Measurements from ENCODE around the gene ZNF750. TPM values are rescaled to one million over a fixed set of nuclear protein-coding genes. Genes with fewer than 3 reads are reported as not detected.

The ZNF750 gene
- total RNA-seq, 1 donor from 2014 or later = 0.34 TPM

DNA sequence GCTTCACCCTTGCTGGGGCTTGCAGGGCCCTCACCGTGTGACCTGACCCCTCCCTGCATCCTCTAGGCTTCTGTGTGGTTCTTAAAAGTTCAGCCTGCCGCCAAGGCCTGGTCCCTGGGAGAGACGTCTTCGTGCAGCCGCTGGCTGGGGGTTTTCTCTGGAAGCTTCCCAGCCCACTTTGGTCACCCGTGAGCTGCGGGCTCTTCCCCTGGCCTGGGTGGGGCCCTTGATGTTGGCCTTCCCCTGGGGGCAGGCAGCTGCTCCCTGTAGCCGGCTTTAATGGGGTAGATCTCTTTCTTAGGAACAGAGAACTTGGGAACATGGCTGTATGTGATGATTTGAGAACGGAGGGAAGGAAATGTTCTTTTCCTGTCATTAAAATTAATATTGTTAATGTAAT, 32.7 kb downstream of the ZNF750 start:
- no peak overlapping the region for H3K4me2 ChIP-seq (ENCODE audit: low read length)
- no peak overlapping the region for H3K27ac ChIP-seq (ENCODE audit: low read depth, low read length)
- no peak overlapping the region for H2AFZ ChIP-seq (ENCODE audit: low read depth, low read length)
- Mint-ChIP-seq H3K27ac (ENCODE audit: unreplicated experiment) (no peak overlapping the region), H3K4me1 (ENCODE audit: low read depth, unreplicated experiment) (peaks cover 3% of the 10 kb centered on the region), H3K9me3 (ENCODE audit: unreplicated experiment) (peaks cover under 1% of the 10 kb centered on the region), H3K27me3 (ENCODE audit: low read depth, unreplicated experiment) (no peaks in the 10 kb centered on the region), H3K36me3 (ENCODE audit: low read depth, unreplicated experiment) (peaks cover under 1% of the 10 kb centered on the region), H3K4me3 (ENCODE audit: unreplicated experiment) (no peak overlapping the region)
- H4K20me1 ChIP-seq (ENCODE audit: insufficient read depth, low read length) = peaks cover 15% of the 10 kb centered on the region
- FAIRE-seq = no peak
- no peaks in the 10 kb centered on the region for H3K36me3 ChIP-seq (ENCODE audit: insufficient read depth, low read length)
- TF ChIP-seq, protein P1, sequence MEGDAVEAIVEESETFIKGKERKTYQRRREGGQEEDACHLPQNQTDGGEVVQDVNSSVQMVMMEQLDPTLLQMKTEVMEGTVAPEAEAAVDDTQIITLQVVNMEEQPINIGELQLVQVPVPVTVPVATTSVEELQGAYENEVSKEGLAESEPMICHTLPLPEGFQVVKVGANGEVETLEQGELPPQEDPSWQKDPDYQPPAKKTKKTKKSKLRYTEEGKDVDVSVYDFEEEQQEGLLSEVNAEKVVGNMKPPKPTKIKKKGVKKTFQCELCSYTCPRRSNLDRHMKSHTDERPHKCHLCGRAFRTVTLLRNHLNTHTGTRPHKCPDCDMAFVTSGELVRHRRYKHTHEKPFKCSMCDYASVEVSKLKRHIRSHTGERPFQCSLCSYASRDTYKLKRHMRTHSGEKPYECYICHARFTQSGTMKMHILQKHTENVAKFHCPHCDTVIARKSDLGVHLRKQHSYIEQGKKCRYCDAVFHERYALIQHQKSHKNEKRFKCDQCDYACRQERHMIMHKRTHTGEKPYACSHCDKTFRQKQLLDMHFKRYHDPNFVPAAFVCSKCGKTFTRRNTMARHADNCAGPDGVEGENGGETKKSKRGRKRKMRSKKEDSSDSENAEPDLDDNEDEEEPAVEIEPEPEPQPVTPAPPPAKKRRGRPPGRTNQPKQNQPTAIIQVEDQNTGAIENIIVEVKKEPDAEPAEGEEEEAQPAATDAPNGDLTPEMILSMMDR (IDR thresholded peaks at IDR 0.05; ENCODE audit: insufficient read depth, low read depth, low read length) = no peak
- DNase-seq (ENCODE audit: low read depth) = no peak
- no peak overlapping the region for H3K9ac ChIP-seq (ENCODE audit: low read length)
- H3K27me3 ChIP-seq (ENCODE audit: insufficient read depth, low read length) = no peaks in the 10 kb centered on the region
- H3K4me1 ChIP-seq (ENCODE audit: insufficient read depth, low read length) = peaks cover 4% of the 10 kb centered on the region
- H3K9me3 ChIP-seq (ENCODE audit: insufficient read depth, low read depth, low read length) = no peaks in the 10 kb centered on the region
- H3K79me2 ChIP-seq (ENCODE audit: insufficient read depth, low read length) = peaks cover 3% of the 10 kb centered on the region
- no peak overlapping the region for H3K4me3 ChIP-seq (ENCODE audit: insufficient read depth, low read depth, low read length)

DNA sequence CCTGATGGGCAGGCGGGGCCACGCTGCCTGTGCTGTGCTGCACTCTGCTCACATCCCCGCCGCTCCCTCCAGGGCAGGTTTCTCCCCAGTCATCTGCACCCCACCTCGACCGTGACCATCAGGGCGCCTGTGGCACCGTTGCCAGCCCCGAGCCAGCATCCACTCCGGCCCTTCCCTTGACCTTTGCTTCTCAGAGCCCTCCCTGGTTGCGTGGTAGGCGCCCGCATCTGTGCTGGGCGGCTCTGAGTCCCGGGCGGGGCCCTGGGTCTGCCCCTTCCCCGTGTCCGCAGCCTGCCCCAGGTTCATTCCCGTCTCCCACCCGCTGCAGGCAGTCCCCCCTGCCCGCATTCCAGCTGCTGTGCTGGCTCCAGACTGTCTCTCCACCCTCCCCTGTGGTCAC, 33.2 kb downstream of the ZNF750 start:
- Mint-ChIP-seq H3K4me3 (ENCODE audit: unreplicated experiment) (no peak overlapping the region), H3K27me3 (ENCODE audit: low read depth, unreplicated experiment) (no peaks in the 10 kb centered on the region), H3K36me3 (ENCODE audit: low read depth, unreplicated experiment) (peaks cover 2% of the 10 kb centered on the region), H3K9me3 (ENCODE audit: unreplicated experiment) (peaks cover 2% of the 10 kb centered on the region), H3K27ac (ENCODE audit: unreplicated experiment) (no peak overlapping the region), H3K4me1 (ENCODE audit: low read depth, unreplicated experiment) (peaks cover 5% of the 10 kb centered on the region)
- no peak for FAIRE-seq
- H2AFZ ChIP-seq (ENCODE audit: low read depth, low read length) = no peak overlapping the region
- H3K27me3 ChIP-seq (ENCODE audit: insufficient read depth, low read length) = no peaks in the 10 kb centered on the region
- peaks cover 4% of the 10 kb centered on the region for H3K4me1 ChIP-seq (ENCODE audit: insufficient read depth, low read length)
- H3K36me3 ChIP-seq (ENCODE audit: insufficient read depth, low read length) = no peaks in the 10 kb centered on the region
- H3K9ac ChIP-seq (ENCODE audit: low read length) = no peak overlapping the region
- no peaks in the 10 kb centered on the region for H3K9me3 ChIP-seq (ENCODE audit: insufficient read depth, low read depth, low read length)
- H3K4me3 ChIP-seq (ENCODE audit: insufficient read depth, low read depth, low read length) = no peak overlapping the region
- H3K79me2 ChIP-seq (ENCODE audit: insufficient read depth, low read length) = peaks cover 3% of the 10 kb centered on the region
- no peak for DNase-seq (ENCODE audit: low read depth)
- TF ChIP-seq, protein P1 (IDR thresholded peaks at IDR 0.05; ENCODE audit: insufficient read depth, low read depth, low read length) = no peak
- TF ChIP-seq EZH2 (IDR thresholded peaks at IDR 0.05; ENCODE audit: insufficient read depth, low read length) = no peak
- no peak overlapping the region for H3K27ac ChIP-seq (ENCODE audit: low read depth, low read length)
- peaks cover 15% of the 10 kb centered on the region for H4K20me1 ChIP-seq (ENCODE audit: insufficient read depth, low read length)
- H3K4me2 ChIP-seq (ENCODE audit: low read length) = no peak overlapping the region

DNA sequence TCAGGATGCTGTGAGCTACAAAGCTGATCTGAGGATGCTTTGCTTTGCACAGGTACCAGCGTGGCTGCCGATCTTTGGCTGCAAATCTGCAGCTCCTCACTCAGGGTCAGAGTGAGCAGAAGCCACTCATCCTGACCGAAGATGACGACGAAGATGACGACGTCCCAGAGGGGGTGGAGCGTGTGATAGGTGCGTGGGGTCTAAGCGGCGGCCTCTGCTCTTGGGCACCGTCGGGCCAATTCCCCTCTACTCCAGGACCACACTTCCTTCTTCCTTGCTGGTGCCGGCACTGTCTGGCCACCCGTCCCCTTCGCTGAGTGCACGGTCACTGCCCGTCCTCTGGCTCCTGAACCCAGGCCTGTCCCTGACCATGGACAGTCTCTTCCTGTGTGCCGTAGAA, 34.0 kb downstream of the ZNF750 start:
- H3K4me1 Mint-ChIP-seq (ENCODE audit: low read depth, unreplicated experiment) = peaks cover 5% of the 10 kb centered on the region
- H3K4me3 Mint-ChIP-seq (ENCODE audit: unreplicated experiment) = no peak overlapping the region
- DNase-seq (ENCODE audit: low read depth) (no peak), FAIRE-seq (no peak)
- no peak overlapping the region for H3K9ac ChIP-seq (ENCODE audit: low read length)
- H3K4me1 ChIP-seq (ENCODE audit: insufficient read depth, low read length) = peaks cover 4% of the 10 kb centered on the region
- no peak for TF ChIP-seq EZH2 (IDR thresholded peaks at IDR 0.05; ENCODE audit: insufficient read depth, low read length)
- TF ChIP-seq, protein P1 (IDR thresholded peaks at IDR 0.05; ENCODE audit: insufficient read depth, low read depth, low read length) = no peak
- H3K9me3 Mint-ChIP-seq (ENCODE audit: unreplicated experiment) = peaks cover 4% of the 10 kb centered on the region
- no peak overlapping the region for H2AFZ ChIP-seq (ENCODE audit: low read depth, low read length)
- H3K79me2 ChIP-seq (ENCODE audit: insufficient read depth, low read length) = peaks cover 3% of the 10 kb centered on the region
- no peaks in the 10 kb centered on the region for H3K27me3 ChIP-seq (ENCODE audit: insufficient read depth, low read length)
- no peak overlapping the region for H3K27ac ChIP-seq (ENCODE audit: low read depth, low read length)
- no peak overlapping the region for H3K4me3 ChIP-seq (ENCODE audit: insufficient read depth, low read depth, low read length)
- no peak overlapping the region for H3K27ac Mint-ChIP-seq (ENCODE audit: unreplicated experiment)
- no peaks in the 10 kb centered on the region for H3K36me3 ChIP-seq (ENCODE audit: insufficient read depth, low read length)
- H3K4me2 ChIP-seq (ENCODE audit: low read length) = no peak overlapping the region
- H3K36me3 Mint-ChIP-seq (ENCODE audit: low read depth, unreplicated experiment) = peaks cover 6% of the 10 kb centered on the region
- no peaks in the 10 kb centered on the region for H3K27me3 Mint-ChIP-seq (ENCODE audit: low read depth, unreplicated experiment)
- no peaks in the 10 kb centered on the region for H3K9me3 ChIP-seq (ENCODE audit: insufficient read depth, low read depth, low read length)
- H4K20me1 ChIP-seq (ENCODE audit: insufficient read depth, low read length) = peaks cover 20% of the 10 kb centered on the region
